GM23248 (cell line): ENCODE measurements around the gene CCNY. TPM values are rescaled to one million over a fixed set of nuclear protein-coding genes. Genes with fewer than 3 reads are reported as not detected.
"Not testable (repeated sequence)": the region's sequence is repeated elsewhere in the genome, so short reads cannot be mapped to it uniquely, and the experiment has no call there.

Source experiments
- DNase-seq: peaks from one replicate; pipeline ENCODE4 v3.0.0-alpha.2; 2015
- H2AFZ ChIP-seq: fragments of 200-600 bp; sonication (generic); 2 replicates; pipeline ENCODE4 v1.6.1; 2016; ENCODE audit warnings: antibody characterized with exemption
- H3F3A ChIP-seq: fragments of 200-600 bp; sonication (generic); 2 replicates; pipeline ENCODE4 v1.6.1; 2016; ENCODE audit warnings: mild to moderate bottlenecking, antibody characterized with exemption, mixed run types; ENCODE audit not compliant: insufficient read depth
- H3K27ac ChIP-seq: fragments of 200-600 bp; sonication (generic); 2 replicates; pipeline ENCODE4 v1.5.1; 2016; ENCODE audit warnings: mild to moderate bottlenecking
- H3K27me3 ChIP-seq: fragments of 200-600 bp; sonication (generic); replicated peaks from 2 replicates; pipeline ENCODE4 v1.6.1; 2016; ENCODE audit warnings: mild to moderate bottlenecking; ENCODE audit not compliant: insufficient read depth
- H3K36me3 ChIP-seq: fragments of 200-600 bp; sonication (generic); 2 replicates; pipeline ENCODE4 v1.6.1; 2016; ENCODE audit warnings: low read depth, mild to moderate bottlenecking
- H3K4me1 ChIP-seq: fragments of 200-600 bp; sonication (generic); 2 replicates; pipeline ENCODE4 v1.6.1; 2016; ENCODE audit warnings: mild to moderate bottlenecking; ENCODE audit not compliant: insufficient read depth
- H3K4me2 ChIP-seq: fragments of 200-600 bp; sonication (generic); one replicate; pipeline ENCODE4 v1.6.1; 2016; ENCODE audit warnings: mild to moderate bottlenecking; ENCODE audit not compliant: unreplicated experiment
- H3K4me3 ChIP-seq: fragments of 200-600 bp; sonication (generic); 2 replicates; pipeline ENCODE4 v1.5.1; 2016; ENCODE audit warnings: mild to moderate bottlenecking
- H3K79me2 ChIP-seq: fragments of 200-600 bp; sonication (generic); 2 replicates; pipeline ENCODE4 v1.6.1; 2016; ENCODE audit warnings: mild to moderate bottlenecking; ENCODE audit not compliant: insufficient read depth
- H3K9ac ChIP-seq: fragments of 200-600 bp; sonication (generic); 2 replicates; pipeline ENCODE4 v1.6.1; 2016; ENCODE audit warnings: mild to moderate bottlenecking
- H3K9me2 ChIP-seq: fragments of 200-600 bp; sonication (generic); 2 replicates; pipeline ENCODE4 v1.6.1; 2016; ENCODE audit warnings: mixed run types, mild to moderate bottlenecking, moderate library complexity; ENCODE audit not compliant: insufficient read depth
- H3K9me3 ChIP-seq: fragments of 200-600 bp; sonication (generic); one replicate; pipeline ENCODE4 v1.6.1; 2017; ENCODE audit warnings: low read depth
- H4K20me1 ChIP-seq: fragments of 200-600 bp; sonication (generic); 2 replicates; pipeline ENCODE4 v1.6.0; 2016; ENCODE audit not compliant: insufficient read depth
- EZH2 ChIP-seq: fragments of 200-600 bp; sonication (generic); IDR thresholded peaks from 2 replicates; pipeline ENCODE4 v1.6.1; 2018; ENCODE audit warnings: antibody characterized with exemption, mild to moderate bottlenecking; ENCODE audit not compliant: insufficient read depth, poor library complexity, severe bottlenecking
- EZH2phosphoT487 ChIP-seq: fragments of 200-600 bp; sonication (generic); IDR thresholded peaks from 2 replicates; pipeline ENCODE4 v1.6.1; 2018; ENCODE audit warnings: antibody characterized with exemption, moderate library complexity, mild to moderate bottlenecking, low read depth; ENCODE audit not compliant: insufficient read depth
- WGBS, 2 experiments: methylation state at CpG; one replicate each; pipeline ENCODE4 v1.1.6; 2015 to 2017; ENCODE audit warnings: low lambda C conversion rate in 2 of 2, low coverage in 1 of 2; ENCODE audit errors: missing lambda C conversion rate in 2 of 2; 5-methylcytosine and 5-hydroxymethylcytosine counted together
- in situ Hi-C: fragments of 300-500 bp; cut with MboI; formaldehyde crosslinking; loops from 2 replicates; pipeline ENCODE4 v1.15.0; 2020
- polyA plus RNA-seq: library from polyadenylated mRNA; unstranded; fragments of >200 nt; fragmentation: Nextera tagmentation; extraction: Ambion mirVana; gene quantifications from 2 replicates; pipeline ENCODE4 v1.2.1, GENCODE V29; 2016
- total RNA-seq: library from RNA; depleted of rRNA; stranded (reverse); fragments of >200 nt; shearing (Covaris generic); gene quantifications from 2 replicates; pipeline ENCODE4 v1.2.3, GENCODE V29; 2014

The CCNY gene
- total and polyA plus RNA-seq, 2 experiments from 2014 or later: 12.8 to 70.4 TPM

- Histone ChIP-seq H3K36me3 (no peaks in the 10 kb centered on the region), H3K27ac (no peak overlapping the region), H2AFZ (no peak overlapping the region), H3K4me2 (no peak overlapping the region), H3K9me2 (no peaks in the 10 kb centered on the region), H3K9ac (no peak overlapping the region), H3K4me3 (no peak overlapping the region), H3F3A (no peaks in the 10 kb centered on the region), H3K79me2 (peaks cover 98% of the 10 kb centered on the region), H3K4me1 (no peaks in the 10 kb centered on the region), H3K27me3 (no peaks in the 10 kb centered on the region), H4K20me1 (no peaks in the 10 kb centered on the region), H3K9me3 (no peaks in the 10 kb centered on the region)
- in situ Hi-C loops: no loop called here
- WGBS, 2 experiments: 87 to 89% methylated on average over 8 of the region's 8 CpGs
- TF ChIP-seq EZH2 (no peak), EZH2phosphoT487 (no peak)
- no peak for DNase-seq
These were observed 175.3 kb downstream of the CCNY start for GRCh38 chr10:35511647-35512046.

- 98% methylated on average over 2 of the region's 2 CpGs for WGBS, 2 experiments
- H4K20me1 ChIP-seq: no peaks in the 10 kb centered on the region
These were observed 179.9 kb downstream of the CCNY start for GRCh38 chr10:35516102-35516670.

GRCh38 chr10:35517431-35518181, 181.3 kb downstream of the CCNY start:
- H4K20me1 ChIP-seq: no peaks in the 10 kb centered on the region

More at GRCh38 chr10:35516102-35516670, 179.9 kb downstream of the CCNY start:
- Histone ChIP-seq H3K27ac (no peak overlapping the region), H3K4me3 (no peak overlapping the region), H3K79me2 (peaks cover 91% of the 10 kb centered on the region), H3K4me1 (no peaks in the 10 kb centered on the region), H3F3A (no peaks in the 10 kb centered on the region), H2AFZ (no peak overlapping the region), H3K9me3 (no peaks in the 10 kb centered on the region), H3K27me3 (no peaks in the 10 kb centered on the region), H3K9ac (no peak overlapping the region), H3K36me3 (no peaks in the 10 kb centered on the region), H3K9me2 (no peaks in the 10 kb centered on the region), H3K4me2 (no peak overlapping the region)
- in situ Hi-C loops: no loop called here
- DNase-seq: no peak
- TF ChIP-seq EZH2: no peak
- TF ChIP-seq EZH2phosphoT487: no peak

GRCh38 chr10:35518187-35518586, 181.9 kb downstream of the CCNY start:
- H3K9ac ChIP-seq, H3K4me3 ChIP-seq, H3K4me2 ChIP-seq, H3K9me2 ChIP-seq, H3K27ac ChIP-seq, H2AFZ ChIP-seq, H3K36me3 ChIP-seq, in situ Hi-C loops, DNase-seq, H4K20me1 ChIP-seq, H3K27me3 ChIP-seq, H3F3A ChIP-seq, H3K9me3 ChIP-seq, H3K4me1 ChIP-seq: not testable (repeated sequence)
- WGBS, 2 experiments: 31 to 59% methylated on average over 1 of the region's 1 CpG
- H3K79me2 ChIP-seq: peaks cover 80% of the 10 kb centered on the region

More at GRCh38 chr10:35517431-35518181, 181.3 kb downstream of the CCNY start:
- Histone ChIP-seq H3K4me1 (no peaks in the 10 kb centered on the region), H3K79me2 (peaks cover 86% of the 10 kb centered on the region), H3K9me2 (no peaks in the 10 kb centered on the region), H3K27me3 (no peaks in the 10 kb centered on the region), H3F3A (no peaks in the 10 kb centered on the region), H3K4me3 (no peak overlapping the region), H3K9ac (no peak overlapping the region), H2AFZ (no peak overlapping the region), H3K36me3 (no peaks in the 10 kb centered on the region), H3K4me2 (no peak overlapping the region), H3K27ac (no peak overlapping the region), H3K9me3 (no peaks in the 10 kb centered on the region)
- in situ Hi-C loops: no loop called here
- 67 to 68% methylated on average over 11 of the region's 11 CpGs for WGBS, 2 experiments
- TF ChIP-seq EZH2: no peak
- TF ChIP-seq EZH2phosphoT487: no peak
- DNase-seq: peak; percentile 67
